ENCODE results near the gene MRPL36.
"Not testable (repeated sequence)": the region's sequence is repeated elsewhere in the genome, so short reads cannot be mapped to it uniquely, and the experiment has no call there.

Gene MRPL36

GRCh38 chr5:1832511-1833250, 33.0 kb upstream of the MRPL36 start:
- DNase-seq (ENCODE audit: low read depth): no peak

- no peak for DNase-seq (ENCODE audit: low read depth)
These were observed 32.2 kb upstream of the MRPL36 start for GRCh38 chr5:1831677-1832313.

GRCh38 chr5:1831257-1831656, 31.6 kb upstream of the MRPL36 start:
- no peak for DNase-seq (ENCODE audit: low read depth)

- DNase-seq (ENCODE audit: low read depth): no peak
These were observed 31.1 kb upstream of the MRPL36 start for GRCh38 chr5:1830571-1831228.

GRCh38 chr5:1827886-1828397, 28.3 kb upstream of the MRPL36 start:
- no peak for DNase-seq (ENCODE audit: low read depth)

GRCh38 chr5:1827025-1827885, 27.6 kb upstream of the MRPL36 start:
- DNase-seq (ENCODE audit: low read depth): no peak

GRCh38 chr5:1826235-1826980, 26.8 kb upstream of the MRPL36 start:
- no peak for DNase-seq (ENCODE audit: low read depth)

GRCh38 chr5:1824903-1825841, 25.5 kb upstream of the MRPL36 start:
- no peak for DNase-seq (ENCODE audit: low read depth)

- no peak for DNase-seq (ENCODE audit: low read depth)
These were observed 24.6 kb upstream of the MRPL36 start for GRCh38 chr5:1824109-1824821.

GRCh38 chr5:1823381-1824034, 23.9 kb upstream of the MRPL36 start:
- DNase-seq (ENCODE audit: low read depth): no peak

GRCh38 chr5:1821862-1822261, 22.2 kb upstream of the MRPL36 start:
- DNase-seq (ENCODE audit: low read depth): no peak

GRCh38 chr5:1820926-1821325, 21.3 kb upstream of the MRPL36 start:
- no peak for DNase-seq (ENCODE audit: low read depth)

GRCh38 chr5:1820381-1820780, 20.7 kb upstream of the MRPL36 start:
- DNase-seq (ENCODE audit: low read depth): no peak

- DNase-seq (ENCODE audit: low read depth): no peak
These were observed 19.8 kb upstream of the MRPL36 start for GRCh38 chr5:1819458-1819857.

GRCh38 chr5:1818784-1819183, 19.1 kb upstream of the MRPL36 start:
- DNase-seq (ENCODE audit: low read depth): no peak

GRCh38 chr5:1817261-1818043, 17.8 kb upstream of the MRPL36 start:
- DNase-seq (ENCODE audit: low read depth): no peak

GRCh38 chr5:1816495-1817089, 17.0 kb upstream of the MRPL36 start:
- DNase-seq (ENCODE audit: low read depth): not testable (repeated sequence)

- DNase-seq (ENCODE audit: low read depth): no peak
These were observed 16.2 kb upstream of the MRPL36 start for GRCh38 chr5:1815881-1816292.
